NCI-H510A (cell line): ENCODE measurements around the gene EFCAB6.

Experiments
- DNase-seq: peaks from one replicate; lab custom pipeline; 2025; lab: John Stamatoyannopoulos, UW

EFCAB6 gene

DNA sequence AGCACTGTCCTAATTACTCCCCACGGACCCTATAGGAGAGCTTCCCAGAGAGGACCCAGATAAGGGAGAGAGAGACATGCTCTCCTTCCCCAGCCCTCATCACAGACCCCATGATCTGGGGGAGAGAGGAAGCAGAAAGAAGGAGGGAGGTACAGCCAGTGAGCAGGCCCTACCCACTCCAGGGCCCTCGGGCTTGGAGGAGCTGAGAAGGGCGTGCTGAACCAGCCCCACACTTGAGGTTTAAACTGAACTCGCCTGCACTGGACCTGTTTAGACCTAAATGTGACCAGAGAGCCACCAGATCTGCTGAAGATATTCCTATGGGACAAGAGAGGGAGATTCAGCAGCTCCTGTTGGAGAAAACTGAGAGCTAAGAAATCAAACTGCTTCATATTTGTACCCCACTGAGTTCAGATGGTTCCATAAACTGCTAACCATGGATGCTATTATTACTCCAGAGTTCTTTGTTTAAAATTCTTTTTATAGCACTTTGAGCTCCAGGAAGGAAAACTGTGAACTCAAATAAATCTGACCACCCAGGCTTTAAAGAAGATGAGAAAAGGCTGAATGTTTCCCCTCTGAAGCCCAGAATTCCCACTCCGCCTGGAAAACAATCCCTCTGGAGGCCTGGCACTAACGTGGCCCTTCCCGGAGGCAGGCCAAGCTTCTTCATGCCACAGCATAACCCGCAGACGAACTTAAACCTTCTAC lies 67.2 kb downstream of the EFCAB6 start:
- DNase-seq = peak; percentile 8

DNA sequence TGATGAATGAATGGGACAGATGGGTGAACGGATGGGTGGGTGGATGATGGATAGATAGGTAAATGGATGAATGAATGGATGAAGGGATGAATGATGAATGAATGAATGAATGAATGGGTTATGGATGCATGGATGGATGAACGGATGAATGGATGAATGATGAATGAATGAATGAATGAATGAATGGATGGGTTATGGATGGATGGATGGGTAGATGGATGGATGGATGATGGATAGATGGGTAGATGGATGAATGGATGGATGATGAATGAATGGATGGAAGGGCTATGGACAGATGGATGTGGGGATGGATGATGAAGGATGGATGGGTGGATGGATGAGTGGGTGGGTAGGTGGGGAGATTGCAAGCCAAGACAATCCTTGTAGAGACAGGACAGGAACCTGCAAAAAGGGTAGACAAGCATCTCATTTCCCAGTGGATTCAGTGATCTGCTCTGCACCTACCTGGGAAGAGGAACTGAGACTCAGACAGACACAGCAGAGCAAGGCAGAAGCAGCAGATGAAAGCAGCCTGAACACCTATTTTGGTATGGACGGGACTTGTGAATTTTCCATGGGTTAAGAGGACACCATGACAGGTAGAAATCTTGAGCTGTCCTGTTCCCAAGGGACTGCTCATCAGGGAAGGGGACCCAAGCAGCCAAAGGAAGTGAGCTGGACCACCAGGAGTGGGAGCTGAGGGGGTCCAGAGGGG lies 68.0 kb downstream of the EFCAB6 start:
- no peak for DNase-seq

DNA sequence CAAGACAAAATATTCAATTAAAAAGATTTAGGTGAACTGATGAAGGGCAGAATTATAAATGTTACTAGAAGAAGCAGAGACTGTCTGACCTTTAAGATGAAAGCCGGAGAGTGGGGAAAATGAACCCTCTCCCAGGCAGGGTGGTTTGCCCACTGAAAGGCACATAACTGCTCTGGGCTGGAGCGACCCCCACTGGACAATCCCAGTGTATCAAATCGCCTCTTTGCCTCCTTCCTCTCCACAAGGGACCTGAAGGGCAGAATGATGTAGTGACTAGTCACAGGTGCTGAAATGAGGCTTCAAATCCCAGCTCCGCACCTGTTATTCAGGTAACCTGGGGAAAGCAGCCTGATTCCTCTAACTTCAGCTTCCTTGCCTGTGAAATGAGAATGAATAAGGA lies 69.0 kb downstream of the EFCAB6 start:
- no peak for DNase-seq

DNA sequence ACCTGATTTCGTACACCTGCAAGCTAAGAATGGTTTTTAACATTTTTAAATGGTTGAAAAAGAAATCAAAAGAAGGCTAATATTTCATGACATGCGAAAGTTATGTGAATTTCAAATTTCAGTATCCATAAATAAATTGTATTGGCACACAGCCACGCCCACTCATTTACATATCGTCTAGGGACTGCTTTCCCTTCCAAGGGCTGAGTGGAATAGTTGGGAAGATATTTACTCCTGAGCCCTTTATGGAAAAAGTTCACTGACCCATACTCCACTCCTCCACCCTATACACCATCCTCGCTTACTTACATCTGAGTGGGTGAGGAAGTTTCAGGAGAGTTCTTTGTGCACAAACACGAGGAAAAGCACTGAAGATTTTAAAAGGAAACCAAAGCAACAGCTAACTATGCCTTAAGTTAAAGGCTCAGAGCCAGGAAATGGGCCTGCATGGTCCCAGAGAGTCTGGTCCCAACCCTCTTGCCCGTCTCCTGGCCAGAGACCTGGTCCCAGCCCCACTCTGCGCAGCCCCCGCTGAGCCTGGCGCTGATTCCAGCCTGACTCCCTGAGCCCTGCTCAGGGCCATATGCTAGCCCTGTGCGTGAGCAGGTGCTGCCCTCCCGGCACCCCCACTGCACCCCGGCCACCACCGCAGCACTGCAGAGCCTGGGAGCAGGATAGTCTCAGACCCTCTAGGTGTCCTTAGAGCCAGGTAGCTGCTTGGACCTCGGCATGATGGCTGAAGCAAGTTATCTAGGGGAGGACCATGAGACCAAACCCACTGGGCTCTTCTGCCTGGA lies 69.8 kb downstream of the EFCAB6 start:
- no peak for DNase-seq

DNA sequence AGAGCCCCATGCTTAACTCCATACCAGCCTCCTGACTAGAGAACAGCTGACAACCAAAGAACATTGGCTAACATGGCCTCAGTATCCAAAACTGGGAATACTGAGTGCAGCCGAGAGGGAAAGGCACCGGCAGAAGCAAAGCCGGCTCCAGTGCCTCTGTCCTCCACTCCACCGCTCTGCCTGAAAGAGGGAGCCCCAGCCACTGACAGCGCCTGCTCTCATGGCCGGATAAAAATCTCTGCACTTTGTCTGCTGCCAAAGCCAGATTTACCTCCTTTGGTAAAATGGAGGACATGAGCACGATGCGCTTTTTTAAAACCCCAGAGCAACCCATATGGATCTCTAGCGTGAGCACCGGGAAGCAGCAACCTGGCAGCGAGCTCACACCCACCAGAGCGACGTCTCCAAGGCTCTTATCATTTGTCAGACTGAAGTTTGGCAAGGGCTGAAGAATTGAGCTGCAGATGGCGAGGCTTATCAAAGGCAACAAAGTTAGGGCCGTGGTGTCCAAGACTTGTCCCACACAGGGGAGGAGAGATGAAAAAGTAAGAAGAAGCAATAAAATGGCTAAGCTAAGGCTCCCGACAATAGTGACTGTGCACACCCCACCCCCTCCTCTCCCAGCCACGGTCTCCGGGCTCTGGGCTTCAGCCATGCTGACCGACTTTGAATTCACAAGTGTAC lies 71.4 kb downstream of the EFCAB6 start:
- no peak for DNase-seq

DNA sequence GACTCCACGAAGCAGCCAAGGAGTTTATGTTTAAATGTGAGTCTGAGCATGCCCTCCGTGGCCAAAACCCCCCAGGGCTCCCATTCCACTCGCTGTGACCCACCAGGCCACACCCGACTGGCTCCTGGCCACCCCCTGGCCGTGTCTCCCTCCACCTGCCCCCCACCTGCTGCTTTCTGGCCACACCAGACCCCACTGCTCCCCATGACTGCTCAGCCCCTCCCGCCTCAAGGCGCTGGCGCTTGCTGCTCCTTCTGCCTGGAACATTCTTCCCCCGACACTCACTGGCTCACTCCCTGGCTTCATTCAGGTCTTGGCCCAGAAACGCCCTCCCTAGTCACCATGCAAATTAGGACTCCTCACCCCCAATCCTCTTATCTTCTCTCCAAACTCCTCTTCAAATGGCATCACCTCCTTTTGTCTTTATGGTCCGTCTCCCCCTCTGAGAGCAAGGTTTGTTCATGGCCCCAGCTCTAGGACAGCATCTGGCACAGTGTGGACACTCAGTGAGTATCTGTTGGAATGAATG lies 72.2 kb downstream of the EFCAB6 start:
- DNase-seq = no peak

DNA sequence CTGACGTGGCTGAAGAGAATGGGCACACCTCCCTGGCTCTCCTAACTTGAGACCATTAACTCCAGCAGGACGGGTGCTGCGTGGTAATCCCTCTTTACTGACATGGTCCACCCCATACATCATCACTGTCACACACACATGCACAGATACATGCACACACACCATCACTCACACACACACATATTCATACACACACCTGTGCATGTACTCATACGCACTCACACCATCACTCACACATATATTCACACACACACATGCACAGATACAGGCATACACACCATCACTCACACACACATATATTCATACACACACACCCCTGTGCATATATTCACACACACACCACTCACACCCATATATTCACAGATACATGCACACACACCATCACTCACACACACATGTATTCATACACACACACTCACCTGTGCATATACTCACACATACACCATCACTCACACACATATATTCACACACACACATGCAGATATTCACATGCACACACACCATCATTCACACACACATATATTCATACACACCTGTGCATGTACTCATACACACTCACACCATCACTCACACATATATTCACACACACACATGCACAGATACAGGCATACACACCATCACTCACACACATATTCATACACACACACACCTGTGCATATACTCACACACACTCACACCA lies 74.8 kb downstream of the EFCAB6 start:
- DNase-seq = no peak

DNA sequence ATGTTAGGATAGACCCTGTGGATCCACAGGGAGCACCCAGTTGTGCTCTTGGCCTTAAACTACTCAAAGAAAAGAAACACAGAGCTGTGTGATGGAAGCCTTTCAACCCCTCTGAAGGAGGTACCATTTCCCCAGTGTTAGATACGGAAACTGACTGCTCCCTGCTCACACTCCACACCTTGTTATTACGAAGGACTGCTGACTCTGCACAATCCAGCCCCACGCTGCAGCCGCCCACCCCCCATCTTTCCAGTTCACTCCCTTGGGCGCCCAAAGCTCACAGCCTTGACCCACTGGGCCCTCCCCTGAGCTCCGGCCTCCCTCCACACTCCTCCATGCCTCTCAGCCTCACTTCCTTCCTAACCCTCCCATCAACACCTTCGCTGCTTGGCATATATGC lies 75.5 kb downstream of the EFCAB6 start:
- no peak for DNase-seq

DNA sequence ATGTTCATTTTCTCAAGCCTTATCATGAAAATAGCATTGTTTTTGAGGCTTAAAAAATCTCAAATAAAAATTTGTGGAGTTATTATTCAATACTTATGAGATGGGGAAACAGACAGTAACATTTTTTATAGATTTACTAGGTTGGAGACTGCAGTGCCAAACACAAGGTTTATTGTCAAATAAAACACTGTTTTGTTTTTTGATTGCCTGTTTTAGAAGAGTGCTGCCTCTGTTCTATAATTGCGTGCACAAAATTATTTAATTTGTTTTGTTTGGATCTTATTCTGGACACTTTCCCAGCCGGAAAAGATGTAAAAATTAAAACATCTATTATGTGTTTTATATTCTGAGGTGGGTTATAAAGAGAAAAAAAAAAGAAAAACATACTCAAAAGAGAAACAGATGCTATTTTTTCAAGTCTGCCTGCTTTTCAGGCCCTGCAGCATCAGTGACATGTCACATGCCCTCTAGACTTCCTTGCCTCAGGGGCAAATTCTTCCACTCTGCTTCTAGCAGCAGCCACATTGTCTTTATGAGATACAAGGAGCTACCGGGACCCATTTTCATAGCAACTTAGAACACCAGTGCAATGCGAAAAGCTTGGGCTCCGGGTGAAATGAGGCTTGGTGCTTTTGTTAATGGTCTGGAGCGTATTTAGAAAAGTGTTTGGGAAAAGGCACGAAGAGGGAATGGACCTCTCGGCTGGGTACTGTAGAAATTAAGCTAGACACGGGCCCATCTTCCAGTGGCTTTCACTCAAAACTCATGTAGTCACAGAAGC lies 77.5 kb downstream of the EFCAB6 start:
- DNase-seq = no peak

DNA sequence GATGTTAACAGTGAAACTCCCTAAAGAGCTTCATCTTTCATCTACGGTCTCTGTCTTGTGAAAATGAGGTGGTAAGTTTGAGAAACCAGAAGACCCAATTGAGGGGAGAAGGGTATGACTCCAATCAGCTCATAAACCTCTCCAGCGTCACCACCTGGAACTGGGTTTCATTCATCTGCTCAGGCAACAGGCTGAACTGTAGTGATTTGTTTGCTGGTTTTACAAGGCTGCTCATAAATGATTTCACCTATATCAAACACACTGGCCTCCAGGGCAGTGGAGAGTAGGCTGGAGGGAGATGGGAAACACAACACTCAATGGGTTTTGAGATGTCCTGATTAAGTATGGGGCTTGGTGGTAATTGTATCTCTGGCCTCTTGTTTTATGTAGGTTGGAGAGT lies 79.0 kb downstream of the EFCAB6 start:
- no peak for DNase-seq

DNA sequence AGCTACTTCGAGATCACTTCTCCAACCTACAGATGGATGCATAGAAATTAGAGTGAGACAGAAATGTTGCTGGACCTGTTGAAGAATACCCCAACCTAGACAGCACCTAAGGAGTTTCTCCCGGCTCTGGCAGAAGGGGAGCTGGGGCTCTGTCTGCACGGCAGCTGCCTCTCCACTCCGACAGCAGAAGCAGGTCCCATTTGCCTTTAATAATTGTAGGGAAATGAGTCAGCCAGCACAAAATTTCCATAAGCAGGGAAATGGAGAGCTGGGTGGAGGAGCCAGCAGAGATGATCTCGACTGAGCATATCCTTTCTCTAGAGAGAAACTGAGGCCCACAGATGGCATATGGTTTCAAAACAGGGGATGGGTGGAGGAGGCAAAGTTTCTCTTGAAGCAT lies 80.1 kb downstream of the EFCAB6 start:
- no peak for DNase-seq

DNA sequence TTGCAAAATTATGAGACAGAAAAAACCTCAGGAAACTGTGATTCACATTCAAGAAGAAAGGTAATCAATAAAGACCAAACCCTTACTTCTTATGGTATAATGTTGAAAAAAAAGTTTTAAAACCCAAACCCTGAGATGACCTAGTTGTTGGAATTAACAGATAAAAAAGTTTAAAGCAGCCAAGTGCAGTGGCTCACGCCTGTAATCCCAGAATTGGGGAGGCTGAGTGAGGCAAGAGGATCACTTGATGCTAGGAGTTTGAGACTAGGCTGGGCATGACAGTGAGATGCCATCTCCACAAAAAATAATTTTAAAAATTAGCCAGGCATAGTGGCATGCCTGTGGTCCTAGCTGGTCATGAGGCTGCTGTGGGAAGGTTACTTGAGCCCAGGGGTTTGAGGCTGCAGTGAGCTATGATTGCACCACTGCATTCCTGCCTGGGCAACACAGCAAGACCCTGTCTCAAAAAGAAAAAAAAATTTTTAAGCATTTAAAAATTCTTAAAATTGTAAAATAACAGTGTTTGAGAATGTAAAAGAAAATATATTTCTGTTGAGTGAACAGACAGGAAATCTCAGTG lies 85.1 kb downstream of the EFCAB6 start:
- DNase-seq = no peak

DNA sequence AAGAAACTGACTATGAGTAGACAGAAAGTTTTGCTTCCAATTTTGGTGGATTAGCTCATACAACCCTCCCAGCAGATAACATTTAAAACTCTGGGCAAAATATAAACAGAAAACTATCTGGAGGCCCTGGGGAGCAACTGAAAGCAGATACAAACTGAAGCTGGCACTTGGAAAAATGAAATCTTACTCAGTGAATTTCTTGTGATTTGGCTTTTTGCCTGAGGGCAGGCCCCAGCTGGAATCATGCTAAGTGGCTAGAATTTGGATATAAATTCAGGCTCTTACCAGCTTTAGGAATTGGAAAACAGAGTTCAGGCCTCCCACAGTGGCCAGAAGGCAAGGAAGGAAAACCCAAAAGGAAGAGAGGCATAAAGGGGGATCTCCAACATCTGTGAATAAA lies 85.8 kb downstream of the EFCAB6 start:
- DNase-seq = no peak

DNA sequence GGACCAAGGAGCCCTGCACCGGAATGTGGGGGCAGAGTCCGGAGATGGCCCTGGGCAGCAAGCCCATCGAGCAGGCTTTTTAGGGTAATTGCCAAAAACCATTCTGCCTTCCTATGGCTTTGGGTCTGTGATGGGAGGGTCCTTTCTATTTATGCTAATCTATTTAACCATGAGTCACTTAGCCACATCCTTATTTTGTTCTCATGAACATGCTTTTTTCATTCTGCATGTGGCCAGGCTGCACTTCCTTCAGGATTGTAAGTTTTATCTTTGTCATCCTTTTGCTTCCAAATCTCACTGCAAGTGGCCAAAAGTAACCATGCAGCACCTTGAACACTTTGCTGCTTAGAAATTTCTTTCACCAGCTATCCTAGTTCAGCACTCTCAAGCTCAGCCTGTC lies 88.3 kb downstream of the EFCAB6 start:
- DNase-seq = no peak

DNA sequence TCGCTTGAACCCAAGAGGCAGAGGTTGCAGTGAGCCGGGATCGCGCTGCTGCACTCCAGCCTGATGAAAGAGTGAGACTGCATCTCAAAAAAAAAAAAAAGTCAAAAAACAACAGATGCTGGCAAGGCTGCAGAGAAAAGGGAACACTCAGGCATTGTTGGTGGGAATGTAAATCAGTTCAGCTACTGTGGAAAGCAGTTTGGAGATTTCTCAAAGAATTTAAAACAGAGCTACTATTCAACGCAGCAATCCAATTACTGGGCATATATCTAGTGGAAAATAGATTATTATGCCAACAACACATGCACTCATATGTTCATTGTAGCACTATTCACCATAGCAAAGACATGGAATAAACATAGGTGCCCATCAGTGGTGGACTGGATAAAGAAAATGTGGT lies 89.7 kb downstream of the EFCAB6 start:
- no peak for DNase-seq

DNA sequence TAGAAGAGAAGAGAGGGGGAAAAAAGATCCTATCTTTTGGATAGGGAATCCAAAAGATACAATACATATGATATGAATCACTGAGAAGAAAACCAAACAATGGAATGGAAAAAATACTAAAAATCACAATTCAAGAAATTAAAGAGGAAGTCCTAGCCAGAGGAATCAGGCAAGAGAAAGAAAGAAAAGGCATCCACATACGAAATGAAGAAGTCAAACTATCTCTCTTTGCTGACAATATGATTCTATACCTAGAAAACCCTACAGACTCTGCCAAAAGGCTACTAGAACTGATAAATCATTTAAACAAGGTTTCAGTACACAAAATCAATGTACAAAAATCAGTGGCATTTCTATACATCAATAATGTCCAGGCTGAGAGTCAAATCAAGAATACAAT lies 91.4 kb downstream of the EFCAB6 start:
- no peak for DNase-seq

DNA sequence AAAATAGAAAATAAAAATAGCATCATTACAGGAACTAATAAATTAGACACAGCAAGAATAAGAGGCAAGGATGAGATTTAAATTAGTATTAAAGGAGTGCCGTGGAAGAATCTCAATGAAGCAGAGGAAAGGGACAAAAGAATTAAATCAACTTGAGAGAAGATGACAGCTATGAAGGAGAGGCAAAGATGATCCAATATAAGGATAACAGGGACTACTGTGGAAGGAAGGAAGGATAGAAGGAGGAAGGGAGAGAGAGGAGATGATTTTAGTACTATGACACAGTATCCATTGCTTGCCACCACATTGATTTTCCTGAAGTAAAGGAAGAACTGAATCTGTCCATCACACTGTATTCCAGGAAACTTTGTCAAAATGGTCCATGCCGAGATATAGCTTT lies 98.0 kb downstream of the EFCAB6 start:
- DNase-seq = no peak

DNA sequence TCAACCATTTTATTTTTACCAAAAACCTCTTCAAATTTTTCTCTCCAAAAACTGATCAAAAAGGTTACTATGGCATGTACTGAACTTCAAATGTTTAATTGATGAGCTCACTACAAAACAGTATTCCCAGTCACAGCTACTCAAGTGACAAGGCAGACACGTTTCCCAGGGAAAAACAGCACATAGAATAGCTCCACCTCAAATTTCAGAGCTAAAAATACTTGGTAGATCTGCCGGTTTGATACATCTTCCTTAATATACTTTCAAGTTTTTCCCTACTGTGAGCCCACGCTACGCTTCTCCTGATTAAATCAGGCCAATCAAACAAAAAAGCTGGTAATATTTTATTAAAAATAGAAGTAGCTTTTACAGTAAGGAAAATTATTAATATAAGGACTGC lies 100.4 kb downstream of the EFCAB6 start:
- no peak for DNase-seq

DNA sequence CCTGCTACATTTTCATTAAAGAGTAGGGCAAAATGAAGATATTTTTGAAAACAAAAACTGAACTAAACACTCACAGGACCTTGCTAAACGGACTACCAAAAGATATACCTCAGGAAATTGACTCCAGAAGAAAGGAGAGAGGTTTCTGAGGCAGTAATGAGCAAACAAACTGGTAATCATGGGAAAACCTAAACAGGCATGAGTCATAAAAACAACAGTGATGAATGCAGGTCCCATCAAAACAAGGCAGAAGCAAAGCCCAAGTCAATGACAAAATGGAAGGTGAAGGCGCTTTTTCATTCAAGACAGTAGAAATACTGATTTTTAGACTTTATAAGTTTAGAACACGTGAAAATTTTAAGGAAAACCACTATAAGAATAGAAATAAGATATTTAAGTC lies 104.5 kb downstream of the EFCAB6 start:
- DNase-seq = no peak

DNA sequence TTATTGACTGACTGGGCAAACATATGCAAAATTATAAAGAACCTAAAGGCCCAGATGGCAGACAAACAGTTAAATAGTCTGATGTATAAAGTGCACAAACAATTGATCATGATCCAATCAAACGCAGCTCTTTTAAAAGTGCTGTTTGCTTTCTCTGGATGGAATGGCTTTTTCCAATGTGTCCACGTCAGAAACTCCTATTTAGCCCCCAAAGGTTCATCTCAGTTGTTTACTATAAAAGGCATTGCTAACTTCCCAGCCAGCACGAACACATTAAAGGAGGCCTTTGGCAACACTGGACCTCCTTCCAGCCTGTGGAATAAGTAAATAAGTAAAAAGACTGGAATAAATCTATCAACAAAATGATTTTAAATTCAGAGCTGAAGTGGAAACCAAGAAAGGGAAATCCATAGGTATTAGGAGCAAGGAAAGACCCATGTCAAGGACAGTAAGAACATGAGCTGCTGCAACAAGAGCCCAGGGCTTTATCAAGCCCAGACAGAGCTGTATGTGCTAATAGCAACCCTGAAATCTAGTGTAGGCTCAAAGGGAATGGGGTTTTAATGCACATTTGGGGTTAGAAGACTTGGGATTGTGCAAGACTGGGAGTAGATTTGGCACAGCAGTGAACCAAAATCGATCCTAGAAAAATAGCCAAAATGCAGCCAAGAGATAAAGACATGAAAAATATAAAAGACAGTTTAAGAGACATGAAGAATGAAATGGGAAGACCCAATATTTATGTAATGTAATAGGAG lies 105.4 kb downstream of the EFCAB6 start:
- no peak for DNase-seq
